GM21786 (cell line): ENCODE measurements around the gene TLDC2.

ENCODE experiments used
- ATAC-seq: cut with Tn5 transposase; IDR thresholded peaks from one replicate; pipeline ENCODE4 v1.9.1; 2021; ENCODE audit not compliant: unreplicated experiment

Gene TLDC2

DNA sequence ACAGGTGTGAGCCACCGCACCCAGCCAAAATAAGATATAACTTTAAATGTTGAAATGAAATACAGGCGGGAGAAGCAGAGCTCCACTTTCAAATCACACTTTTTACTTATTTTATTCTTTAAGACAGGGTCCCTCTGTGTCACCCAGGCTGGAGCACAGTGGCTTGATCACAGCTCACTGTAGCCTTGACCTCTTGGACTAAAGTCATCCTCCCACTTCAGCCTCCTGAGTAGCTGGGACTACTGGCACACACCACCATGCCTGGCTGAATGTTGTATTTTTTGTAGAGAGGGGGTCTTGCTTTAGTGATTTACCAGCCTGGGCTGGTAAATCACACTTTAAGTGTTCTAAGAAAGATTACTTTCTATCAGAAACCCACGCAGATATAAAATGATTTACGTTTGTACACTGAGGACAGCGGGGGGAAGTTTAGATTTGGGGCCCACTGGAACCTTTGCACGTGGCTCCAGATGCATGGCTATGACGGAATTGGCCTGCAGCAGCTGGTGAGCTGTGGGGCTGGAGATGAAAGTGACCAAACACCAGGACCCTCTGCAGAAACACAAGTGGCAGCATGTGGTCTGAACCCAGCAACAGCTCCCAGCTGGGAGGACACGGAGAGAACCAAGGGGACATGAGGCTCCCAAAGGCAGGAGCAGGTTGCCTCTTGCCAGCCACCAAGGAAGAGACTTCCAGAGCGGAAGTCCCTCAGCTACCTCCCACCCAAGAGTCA is 26.4 kb upstream of the TLDC2 start:
- ATAC-seq, result no peak

DNA sequence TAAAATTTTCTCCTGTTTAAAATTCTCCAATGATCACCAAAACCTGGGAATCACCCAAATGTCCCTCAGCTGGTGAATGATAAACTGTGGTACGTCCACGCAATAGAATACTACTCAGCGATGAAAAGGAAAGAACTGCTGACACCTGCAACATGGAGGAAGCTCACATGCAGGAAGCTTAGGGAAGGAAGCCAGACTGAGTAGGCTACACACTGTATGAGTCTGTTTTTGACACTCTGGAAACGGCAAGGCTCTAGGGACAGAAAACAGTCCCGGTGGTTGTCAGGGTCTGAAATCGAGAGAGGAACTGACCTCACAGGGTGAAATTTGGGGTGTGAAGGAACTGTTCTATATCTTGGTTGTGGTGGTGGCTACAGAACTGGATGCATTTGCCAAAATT is 25.2 kb upstream of the TLDC2 start:
- ATAC-seq, result no peak

DNA sequence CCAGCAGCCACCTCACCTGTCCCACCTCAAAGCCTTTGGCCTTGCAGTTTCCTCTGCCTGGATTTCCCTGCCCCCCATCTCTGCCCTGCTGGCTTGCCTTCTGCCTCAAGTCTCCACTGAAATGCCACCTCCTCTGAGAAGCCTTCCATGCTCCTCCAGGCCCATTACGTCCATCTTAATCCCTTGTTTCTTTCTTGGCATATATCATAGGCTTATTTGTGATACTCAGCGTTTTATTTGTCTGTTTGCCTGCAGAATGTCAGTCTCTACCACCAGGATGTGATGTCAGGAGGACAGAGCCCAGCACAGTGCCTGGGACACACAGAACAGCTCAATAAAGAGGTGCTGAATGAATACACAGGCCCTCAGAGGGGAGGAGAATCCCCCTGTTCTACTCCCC is 24.4 kb upstream of the TLDC2 start:
- no peak for ATAC-seq

DNA sequence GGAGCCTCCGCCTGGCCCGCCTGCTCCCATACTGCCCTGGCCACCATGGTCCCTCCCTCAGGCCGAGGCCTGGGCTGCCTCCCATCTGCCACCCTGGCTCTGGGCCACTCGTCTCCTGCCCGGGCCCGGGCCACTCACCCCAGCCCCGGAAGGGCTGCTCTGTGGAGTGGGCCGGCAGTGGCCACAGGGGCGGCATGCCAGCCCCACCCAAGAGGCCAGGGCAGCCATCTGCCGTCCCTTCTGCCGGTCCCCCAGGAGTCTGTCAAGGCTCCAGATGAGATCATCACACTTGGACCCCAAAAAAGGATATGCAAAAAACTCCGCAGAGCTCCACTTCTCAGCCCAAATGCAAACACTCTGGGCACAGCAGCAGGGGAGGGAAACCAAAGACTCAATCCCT is 23.8 kb upstream of the TLDC2 start:
- ATAC-seq, result no peak

- ATAC-seq, result no peak
Observed at GRCh38 chr20:36854348-36855240, 21.3 kb upstream of the TLDC2 start.

DNA sequence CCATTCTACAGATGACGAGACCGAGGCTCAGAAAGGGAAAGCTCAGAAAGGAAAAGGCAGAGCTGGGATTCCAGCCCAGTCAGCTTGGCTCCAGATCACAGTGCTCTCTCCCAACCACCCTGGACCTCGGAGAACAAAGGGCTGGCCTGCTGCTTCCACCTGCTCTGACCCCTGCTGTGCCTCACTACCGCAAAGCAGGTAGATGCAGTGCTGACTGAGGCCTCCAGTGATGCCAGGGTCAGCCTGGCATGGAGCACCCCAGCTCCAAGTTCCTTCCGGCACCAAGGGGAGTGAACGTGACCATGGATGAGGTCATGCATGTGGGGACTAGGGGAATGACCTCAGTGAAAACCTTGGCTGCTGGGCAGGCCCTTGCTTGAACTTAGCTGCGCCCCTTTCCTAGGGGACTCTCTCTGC is 20.7 kb upstream of the TLDC2 start:
- ATAC-seq, result no peak

GRCh38 chr20:36856195-36856594 is 19.7 kb upstream of the TLDC2 start:
- no peak for ATAC-seq

DNA sequence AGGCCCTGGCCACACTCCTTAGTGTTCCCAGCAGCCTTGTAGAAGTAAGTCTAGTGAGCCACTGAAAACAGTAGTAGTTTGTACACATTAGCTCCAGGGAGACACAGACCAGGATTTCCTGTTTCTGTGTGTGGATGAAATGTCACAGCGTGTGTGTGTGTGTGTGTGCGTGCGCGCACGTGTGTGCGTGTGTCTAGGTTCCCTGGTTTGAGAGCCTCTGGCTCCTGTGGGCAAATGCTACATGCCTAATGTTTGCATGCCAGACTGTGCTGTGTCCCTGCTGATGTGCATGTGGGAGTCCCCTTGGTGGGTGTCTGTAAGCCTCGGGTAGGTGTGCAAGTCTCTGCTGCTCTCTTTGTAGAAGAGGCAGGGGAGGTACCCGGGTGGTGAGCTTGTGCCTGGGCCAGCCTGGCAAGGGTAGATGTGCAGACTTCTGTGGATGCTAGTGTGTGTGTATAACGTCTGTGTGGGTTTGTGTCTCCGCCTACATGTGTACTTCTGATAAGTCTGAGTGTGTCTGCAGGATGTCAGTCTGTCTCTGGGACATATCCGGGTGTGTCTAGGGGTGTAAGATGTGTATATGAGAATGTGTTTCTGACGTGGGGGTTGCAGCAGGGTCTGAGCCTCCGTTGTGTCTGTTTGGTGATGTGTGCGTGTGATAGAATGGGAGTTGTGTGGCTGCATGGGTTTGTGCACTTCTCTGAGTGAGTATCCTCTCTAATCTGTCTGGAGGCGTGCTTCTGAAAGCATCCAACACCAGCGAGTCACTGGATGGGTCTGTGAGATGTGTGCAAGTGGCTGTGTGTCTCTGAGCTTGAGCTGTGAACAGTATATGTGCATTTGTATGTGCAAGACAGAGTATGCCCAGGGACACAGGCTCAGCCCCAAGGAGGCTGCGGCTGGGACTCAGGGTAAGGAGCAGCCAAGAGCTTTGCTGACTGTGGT is 19.0 kb upstream of the TLDC2 start:
- ATAC-seq, result no peak

DNA sequence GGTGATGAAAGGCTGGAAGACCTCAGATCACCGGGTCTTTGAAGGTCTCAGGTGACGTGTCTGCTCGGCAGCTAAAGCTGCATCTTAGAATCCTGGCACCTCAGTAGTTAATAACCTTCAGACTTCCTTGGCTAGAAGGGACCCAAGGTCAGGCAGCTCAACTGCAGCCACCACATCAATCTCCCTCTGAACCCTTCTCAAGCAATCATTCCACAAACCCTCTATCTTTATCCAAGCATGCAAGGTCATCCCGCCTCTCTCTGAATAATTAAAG is 16.7 kb upstream of the TLDC2 start:
- ATAC-seq, result no peak

GRCh38 chr20:36859700-36860330 is 16.1 kb upstream of the TLDC2 start:
- ATAC-seq, result no peak

DNA sequence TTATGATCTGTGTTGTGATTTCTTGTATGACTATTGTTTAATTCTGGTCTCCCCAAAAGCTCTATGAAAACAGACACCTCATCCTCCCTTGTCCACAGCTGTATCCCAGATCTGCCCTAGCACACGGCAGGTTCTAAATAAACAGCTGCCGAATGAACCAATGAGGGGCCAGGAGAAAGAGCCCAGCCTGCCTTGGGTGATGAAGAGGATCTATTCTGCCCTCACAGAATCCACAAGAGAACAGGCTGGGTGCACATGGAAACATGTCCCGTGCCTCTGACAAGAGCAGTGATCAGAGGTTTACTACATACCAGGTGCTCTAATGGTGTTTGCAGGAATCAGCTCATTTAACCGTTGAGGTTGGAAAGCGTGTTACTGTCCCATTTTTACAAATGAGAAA is 15.6 kb upstream of the TLDC2 start:
- ATAC-seq, result no peak

GRCh38 chr20:36860811-36861624 is 14.9 kb upstream of the TLDC2 start:
- ATAC-seq, result no peak

GRCh38 chr20:36861625-36861874 is 14.4 kb upstream of the TLDC2 start:
- ATAC-seq, result no peak

DNA sequence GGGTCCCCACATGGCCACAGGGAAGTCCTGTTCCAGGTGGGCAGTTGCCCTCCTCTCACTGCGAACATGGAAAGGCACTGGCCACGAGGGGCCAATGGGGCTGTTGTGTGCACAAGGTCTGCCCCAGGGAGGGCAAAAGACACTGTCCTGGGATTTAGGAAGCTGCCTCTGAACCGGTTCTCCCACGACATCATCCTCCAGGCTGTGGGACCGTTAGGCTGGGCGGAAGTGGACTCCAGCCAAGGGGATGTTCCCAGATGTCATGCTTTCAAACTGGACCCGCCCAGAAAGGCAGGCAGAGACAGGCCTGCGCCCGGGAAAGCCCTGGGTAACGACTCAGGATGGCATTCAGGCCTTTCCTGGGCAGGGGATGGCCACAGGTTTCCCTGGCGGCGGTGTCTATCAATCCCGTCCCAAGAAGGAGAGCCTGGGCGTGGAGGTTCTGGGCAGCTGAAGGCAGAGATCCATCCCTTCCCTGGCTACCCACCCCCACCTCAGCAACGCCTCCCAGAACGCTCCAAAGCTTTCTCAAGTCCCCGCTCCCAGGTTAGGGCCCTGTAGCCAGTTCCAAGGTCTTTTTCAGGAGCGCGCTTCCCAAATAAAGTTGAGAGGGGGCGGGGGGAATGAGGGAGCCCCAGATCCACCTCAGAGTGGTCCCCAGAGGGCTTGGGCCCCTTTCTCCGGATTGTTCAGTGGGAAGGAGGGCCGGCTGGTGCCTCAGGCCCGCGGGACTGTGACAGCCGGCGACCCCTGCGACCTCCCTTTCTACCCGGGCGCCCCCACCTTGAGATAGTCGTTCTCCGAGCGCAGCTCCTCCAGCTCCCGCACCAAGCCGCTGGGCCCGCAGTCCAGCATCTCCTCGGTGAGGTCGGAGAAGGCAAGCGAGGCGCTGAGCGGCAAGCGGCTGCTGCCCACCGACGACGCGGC is 13.8 kb upstream of the TLDC2 start:
- no peak for ATAC-seq

DNA sequence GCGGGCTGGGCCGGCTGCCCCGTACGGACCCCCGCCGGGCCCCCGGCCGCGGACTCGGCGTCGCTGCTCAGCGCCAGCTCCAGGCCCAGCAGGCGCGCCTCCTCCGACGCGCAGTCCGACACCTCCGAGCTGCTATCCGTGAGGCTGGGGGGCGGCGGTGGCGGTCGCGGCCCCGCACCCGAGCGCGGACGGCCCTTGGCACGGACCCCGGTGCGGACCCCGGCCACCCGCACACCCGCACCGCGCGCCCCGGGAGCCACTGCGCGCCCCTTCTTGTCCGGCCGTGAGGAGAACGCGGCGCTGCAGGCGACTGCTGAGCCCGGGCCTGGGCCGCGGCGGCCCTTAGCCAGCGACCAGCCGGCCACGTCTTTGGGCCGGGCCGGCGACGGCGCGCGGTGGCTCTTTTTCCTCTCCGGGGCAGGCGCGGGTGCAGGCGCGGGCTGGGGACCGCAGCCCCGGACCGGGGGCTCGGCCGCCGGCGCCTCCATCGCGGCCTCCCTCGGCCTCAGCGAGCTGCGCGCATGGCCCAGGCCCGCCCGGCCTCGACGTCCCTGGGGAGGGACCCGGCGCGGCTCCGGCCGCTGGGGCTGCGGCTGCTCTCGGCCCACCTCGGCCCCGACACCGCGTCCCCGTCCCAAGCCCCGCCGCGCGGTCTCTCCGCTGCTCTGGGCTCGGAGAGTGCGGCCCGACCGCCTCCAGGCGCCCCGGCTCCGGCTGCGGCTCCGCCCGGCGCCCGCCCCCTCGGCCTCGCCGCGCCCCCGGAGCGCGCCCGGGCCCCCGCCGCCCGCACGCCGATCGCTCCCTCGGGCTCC is 12.9 kb upstream of the TLDC2 start:
- no peak for ATAC-seq

GRCh38 chr20:36865076-36865860 is 10.7 kb upstream of the TLDC2 start:
- ATAC-seq, result no peak

DNA sequence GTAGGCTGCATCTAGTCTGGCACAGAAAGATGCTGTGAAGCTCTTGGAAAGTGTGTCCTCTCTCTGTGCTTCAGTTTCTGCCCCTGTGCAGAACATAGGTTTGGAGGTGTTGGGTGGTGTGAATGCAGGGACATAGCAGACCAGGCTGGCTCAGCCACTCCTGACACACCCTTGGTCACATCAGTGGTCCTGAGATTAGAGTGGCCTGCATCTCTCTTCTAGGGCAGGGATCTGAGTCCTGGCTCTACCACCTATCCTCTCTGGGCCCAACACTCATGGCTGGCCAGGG is 10.1 kb upstream of the TLDC2 start:
- no peak for ATAC-seq

DNA sequence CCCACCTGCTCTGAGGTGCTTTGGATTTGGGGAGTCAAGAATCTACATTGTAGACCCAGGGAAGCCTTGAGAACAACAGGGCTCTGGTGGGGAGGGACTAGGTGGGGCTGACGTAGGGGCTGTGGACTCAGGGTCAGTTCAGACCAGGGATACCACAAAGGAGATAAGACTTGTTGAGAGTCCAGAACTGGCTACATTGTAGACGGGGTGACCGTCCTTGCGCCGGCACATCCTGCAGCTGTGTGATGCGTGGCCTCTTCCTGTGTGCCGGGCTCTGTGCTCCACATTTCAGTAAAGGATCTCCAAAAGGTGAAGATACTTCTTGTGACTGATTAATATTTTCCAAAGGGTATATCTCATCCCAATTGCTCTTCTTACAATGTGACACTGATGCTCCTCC is 9.8 kb upstream of the TLDC2 start:
- no peak for ATAC-seq
